Measurements from ENCODE around the gene RPS19BP1.
A peak's percentile ranks its signal among the peaks of the same experiment; 100 is the strongest.

RPS19BP1 gene

GRCh38 chr22:39547587-39547947 lies 15.0 kb upstream of the RPS19BP1 start:
- H3K4me3 ChIP-seq (ENCODE audit: low read depth, low read length), result no peak overlapping the region
- no peak for TF ChIP-seq CTCF (IDR thresholded peaks at IDR 0.05; ENCODE audit: low read depth, low read length, missing control alignments)
- DNase-seq (ENCODE audit: low read depth), result no peak

GRCh38 chr22:39546889-39547586 lies 14.5 kb upstream of the RPS19BP1 start:
- no peak for TF ChIP-seq CTCF (IDR thresholded peaks at IDR 0.05; ENCODE audit: low read depth, low read length, missing control alignments)
- no peak overlapping the region for H3K4me3 ChIP-seq (ENCODE audit: low read depth, low read length)
- no peak for DNase-seq (ENCODE audit: low read depth)

- TF ChIP-seq CTCF (IDR thresholded peaks at IDR 0.05; ENCODE audit: low read depth, low read length, missing control alignments), result no peak
- H3K4me3 ChIP-seq (ENCODE audit: low read depth, low read length), result no peak overlapping the region
- no peak for DNase-seq (ENCODE audit: low read depth)
Measured at GRCh38 chr22:39545386-39546365, 13.1 kb upstream of the RPS19BP1 start.

GRCh38 chr22:39543095-39543494 lies 10.5 kb upstream of the RPS19BP1 start:
- no peak for DNase-seq (ENCODE audit: low read depth)
- TF ChIP-seq CTCF (IDR thresholded peaks at IDR 0.05; ENCODE audit: low read depth, low read length, missing control alignments), result peak; percentile 65
- H3K4me3 ChIP-seq (ENCODE audit: low read depth, low read length), result no peak overlapping the region

DNA sequence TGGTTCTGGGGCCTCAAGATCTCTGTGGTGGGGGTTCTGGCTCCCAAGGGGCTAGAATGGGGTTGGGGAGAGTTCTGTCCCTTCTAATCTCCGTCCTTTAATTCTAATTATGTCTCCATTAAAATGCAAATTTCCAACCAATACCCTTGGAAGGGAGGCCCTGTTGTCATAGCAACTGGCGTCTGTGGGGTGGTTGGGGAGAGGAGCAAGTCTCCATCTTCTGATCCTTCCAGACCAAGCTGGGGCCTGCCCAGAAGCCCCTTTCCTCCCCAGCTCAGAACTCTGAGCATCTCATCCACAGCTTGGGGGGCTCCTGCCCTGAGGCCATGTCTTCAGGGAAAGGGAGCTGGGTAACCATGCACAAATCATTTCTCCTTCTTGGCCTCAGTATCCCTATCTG lies 5.4 kb upstream of the RPS19BP1 start:
- DNase-seq (ENCODE audit: low read depth), result no peak
- H3K4me3 ChIP-seq (ENCODE audit: low read depth, low read length), result no peak overlapping the region
- no peak for TF ChIP-seq CTCF (IDR thresholded peaks at IDR 0.05; ENCODE audit: low read depth, low read length, missing control alignments)

- no peak overlapping the region for H3K4me3 ChIP-seq (ENCODE audit: low read depth, low read length)
- DNase-seq (ENCODE audit: low read depth), result no peak
- TF ChIP-seq CTCF (IDR thresholded peaks at IDR 0.05; ENCODE audit: low read depth, low read length, missing control alignments), result no peak
Measured at GRCh38 chr22:39536711-39537110, 4.2 kb upstream of the RPS19BP1 start.
